Activated T-helper 17 cell treated with anti-CD3 and anti-CD28 coated beads, Interleukin-2, amount 50 U/mL, for 72 hours (primary cell): Measurements from ENCODE around the gene TEX44. TPM values are rescaled to one million over a fixed set of nuclear protein-coding genes. Genes with fewer than 3 reads are reported as not detected.
"Not testable (repeated sequence)": the region's sequence is repeated elsewhere in the genome, so short reads cannot be mapped to it uniquely, and the experiment has no call there.

ENCODE experiments used
- ATAC-seq: fragments of 150-1000 bp; cut with Tn5 transposase; replicated peaks from 2 replicates; pipeline ENCODE4 v1.10.0; 2021; ENCODE audit warnings: mild to moderate bottlenecking, moderate library complexity
- H3K27ac Mint-ChIP-seq: one replicate; pipeline ENCODE4 v1.8.0; 2022; ENCODE audit warnings: mixed read lengths
- H3K27me3 Mint-ChIP-seq: one replicate; pipeline ENCODE4 v1.8.0; 2022; ENCODE audit warnings: mixed read lengths
- H3K36me3 Mint-ChIP-seq: one replicate; pipeline ENCODE4 v1.8.0; 2022; ENCODE audit warnings: low read depth, mild to moderate bottlenecking, mixed read lengths
- H3K4me1 Mint-ChIP-seq: one replicate; pipeline ENCODE4 v1.8.0; 2022; ENCODE audit warnings: mixed read lengths
- H3K4me3 Mint-ChIP-seq: one replicate; pipeline ENCODE4 v1.8.0; 2022; ENCODE audit warnings: mild to moderate bottlenecking, mixed read lengths
- H3K9me3 Mint-ChIP-seq: one replicate; pipeline ENCODE4 v1.8.0; 2022; ENCODE audit warnings: mixed read lengths
- total RNA-seq, 2 donors: library from RNA; stranded (reverse); gene quantifications; one replicate each; pipeline ENCODE4 v1.2.3, GENCODE V29; 2022

TEX44 gene
- total RNA-seq, 2 donors from 2014 or later = not detected

DNA sequence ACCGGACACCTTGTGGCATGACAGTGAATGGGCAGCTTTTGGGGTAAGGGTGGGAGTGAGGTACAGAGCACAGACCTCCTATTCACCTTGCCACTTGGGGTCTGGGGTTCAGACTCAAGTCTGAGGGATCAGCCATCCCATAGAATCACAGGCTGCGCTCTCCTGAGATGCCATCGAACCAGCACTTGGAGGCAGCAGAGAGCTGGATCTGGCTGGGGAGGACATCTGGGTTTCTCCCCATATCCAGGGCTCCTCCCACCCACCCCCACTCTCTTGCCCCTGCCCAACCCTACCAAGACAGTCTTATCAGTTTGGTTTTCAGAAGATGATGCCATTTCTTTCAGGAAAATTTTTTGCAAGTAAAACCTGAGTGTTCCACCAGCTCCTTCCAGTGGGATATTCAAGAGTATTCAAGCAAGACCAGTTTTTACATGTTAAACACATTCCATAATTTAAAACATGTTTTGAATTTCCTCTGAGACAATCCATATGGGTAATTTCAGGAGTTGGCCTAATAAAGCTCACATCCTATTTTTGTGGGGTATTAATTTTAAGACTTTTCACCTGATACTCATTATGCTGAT is 29.2 kb upstream of the TEX44 start:
- Mint-ChIP-seq H3K27ac (no peak overlapping the region), H3K4me1 (peaks cover under 1% of the 10 kb centered on the region), H3K36me3 (no peaks in the 10 kb centered on the region), H3K9me3 (no peaks in the 10 kb centered on the region), H3K4me3 (no peak overlapping the region), H3K27me3 (peaks cover 3% of the 10 kb centered on the region)
- peak; percentile 93 for ATAC-seq

DNA sequence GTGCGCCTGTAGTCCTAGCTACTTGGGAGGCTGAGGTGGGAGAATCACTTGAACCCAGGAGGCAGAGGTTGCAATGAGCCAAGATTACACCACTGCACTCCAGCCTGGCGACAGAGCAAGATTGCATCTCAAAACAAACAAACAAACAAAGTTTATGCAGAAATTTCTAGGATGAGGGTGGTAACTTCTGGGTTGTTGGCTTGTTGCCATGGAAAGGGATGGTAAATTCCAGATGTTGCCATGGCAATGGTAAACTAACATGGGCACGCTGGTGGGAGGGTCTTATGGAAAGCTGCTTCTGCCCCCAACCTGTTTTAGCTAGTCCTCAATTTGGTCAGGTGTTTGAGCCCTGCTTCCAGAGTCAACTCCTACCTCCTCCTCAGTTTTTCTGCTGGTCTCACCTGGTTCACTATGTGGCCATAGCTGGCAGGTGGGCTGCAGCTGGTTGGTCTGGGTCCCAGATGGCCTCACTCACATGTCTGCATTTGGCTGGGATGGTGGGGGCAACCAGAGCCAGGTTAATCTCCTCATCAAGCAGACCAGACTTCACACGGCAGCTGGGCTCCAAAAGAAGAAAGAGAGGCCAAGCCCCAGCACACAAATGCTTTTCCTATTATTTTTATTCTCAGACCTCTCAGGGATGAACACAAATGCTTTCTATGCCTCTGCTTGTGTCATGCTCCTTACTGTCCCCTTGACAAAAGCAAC is 26.6 kb upstream of the TEX44 start:
- H3K27ac Mint-ChIP-seq = no peak overlapping the region
- peaks cover 3% of the 10 kb centered on the region for H3K27me3 Mint-ChIP-seq
- ATAC-seq = no peak
- H3K4me1 Mint-ChIP-seq = peaks cover 6% of the 10 kb centered on the region
- H3K36me3 Mint-ChIP-seq = no peaks in the 10 kb centered on the region
- no peaks in the 10 kb centered on the region for H3K9me3 Mint-ChIP-seq
- no peak overlapping the region for H3K4me3 Mint-ChIP-seq

DNA sequence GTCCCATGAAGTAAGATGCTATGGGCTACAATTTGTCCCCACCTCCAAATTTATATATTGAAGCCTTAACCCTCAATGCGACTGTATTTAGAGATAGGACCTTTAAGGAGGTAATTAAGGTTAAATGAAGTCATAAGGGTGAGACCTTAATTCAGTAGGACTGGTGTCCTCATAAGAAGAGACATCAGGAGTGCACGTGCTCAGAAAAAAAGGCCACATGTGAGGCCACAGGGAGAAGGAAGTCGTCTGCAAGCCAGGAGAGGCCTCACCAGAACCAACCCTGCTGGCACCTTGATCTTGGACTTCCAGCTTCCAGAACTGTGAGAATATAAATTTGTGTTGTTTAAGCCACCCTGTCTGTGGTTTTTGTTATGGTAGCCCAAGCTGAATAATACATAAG is 25.5 kb upstream of the TEX44 start:
- no peak overlapping the region for H3K4me3 Mint-ChIP-seq
- no peaks in the 10 kb centered on the region for H3K9me3 Mint-ChIP-seq
- no peaks in the 10 kb centered on the region for H3K36me3 Mint-ChIP-seq
- peaks cover 3% of the 10 kb centered on the region for H3K27me3 Mint-ChIP-seq
- no peak overlapping the region for H3K27ac Mint-ChIP-seq
- no peak for ATAC-seq
- peaks cover 6% of the 10 kb centered on the region for H3K4me1 Mint-ChIP-seq

DNA sequence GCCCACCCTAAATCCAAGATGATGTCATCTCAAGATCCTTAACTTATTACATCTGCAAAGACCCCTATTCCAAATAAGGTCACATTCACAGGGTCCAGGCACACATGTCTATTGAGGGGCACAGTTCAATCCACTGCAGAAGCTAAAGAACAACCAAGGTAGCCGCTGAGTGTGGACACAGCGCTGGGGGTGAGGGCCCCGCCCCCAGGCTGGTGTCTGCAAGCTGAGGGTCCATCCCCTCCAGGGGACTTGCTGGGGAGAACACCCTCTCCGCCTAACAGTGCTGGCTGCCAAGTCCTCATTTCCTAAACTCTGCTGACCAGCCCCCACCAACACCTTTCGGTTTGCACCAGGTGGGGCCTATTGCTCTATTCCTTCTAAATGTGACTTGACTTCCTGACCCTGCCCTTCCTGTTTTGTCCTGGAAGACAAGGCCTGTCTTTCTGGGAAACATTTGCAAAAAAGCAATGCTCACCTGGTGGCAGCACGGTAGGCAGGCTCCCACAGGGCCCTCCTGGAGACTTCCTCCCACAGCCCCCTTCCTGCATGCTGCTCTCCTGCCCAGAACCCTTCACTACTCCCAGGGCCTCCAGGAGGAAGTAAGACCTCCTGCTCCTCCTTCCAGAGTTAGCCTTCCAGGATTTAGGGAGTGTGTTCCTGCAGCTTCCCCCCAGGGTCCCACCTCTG is 24.4 kb upstream of the TEX44 start:
- no peak for ATAC-seq
- H3K27ac Mint-ChIP-seq = no peak overlapping the region
- H3K27me3 Mint-ChIP-seq = peaks cover 1% of the 10 kb centered on the region
- H3K4me3 Mint-ChIP-seq = no peak overlapping the region
- H3K4me1 Mint-ChIP-seq = peaks cover 6% of the 10 kb centered on the region
- H3K9me3 Mint-ChIP-seq = no peaks in the 10 kb centered on the region
- H3K36me3 Mint-ChIP-seq = no peaks in the 10 kb centered on the region

DNA sequence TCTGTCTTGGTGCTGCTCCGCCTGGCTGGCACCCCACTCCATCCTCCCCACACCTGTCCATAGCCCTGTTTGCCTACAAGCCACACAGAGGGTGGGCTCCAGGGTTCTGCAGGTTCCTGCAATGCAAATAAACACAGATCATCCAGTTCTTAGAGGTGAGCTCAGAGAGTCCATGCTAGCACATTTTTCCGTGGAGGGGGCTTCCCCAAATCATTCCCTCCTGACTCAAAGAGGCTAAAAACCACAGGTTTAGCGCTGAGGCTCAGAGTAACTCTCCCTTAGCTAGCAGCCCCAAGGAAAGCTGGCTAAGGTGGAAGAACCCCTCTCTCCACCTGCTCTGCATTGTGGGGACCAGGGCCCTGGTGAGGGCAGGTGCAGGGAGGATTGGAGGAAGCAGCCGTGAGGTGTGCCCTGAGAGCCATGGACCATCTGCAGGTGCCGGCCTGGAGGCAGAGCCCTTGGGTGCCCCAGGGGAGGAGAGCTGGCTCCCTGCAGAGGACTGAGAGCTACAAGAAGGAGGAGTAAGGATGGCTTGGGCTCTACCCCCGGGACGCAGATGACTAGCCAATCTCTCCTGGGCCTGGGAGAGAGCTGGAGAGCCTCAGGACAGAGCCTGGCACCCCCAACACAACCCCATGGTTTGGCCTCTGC is 23.8 kb upstream of the TEX44 start:
- no peak overlapping the region for H3K4me3 Mint-ChIP-seq
- no peaks in the 10 kb centered on the region for H3K9me3 Mint-ChIP-seq
- no peak overlapping the region for H3K27ac Mint-ChIP-seq
- ATAC-seq = peak; percentile 99
- peaks cover 6% of the 10 kb centered on the region for H3K4me1 Mint-ChIP-seq
- H3K36me3 Mint-ChIP-seq = no peaks in the 10 kb centered on the region
- H3K27me3 Mint-ChIP-seq = no peaks in the 10 kb centered on the region

DNA sequence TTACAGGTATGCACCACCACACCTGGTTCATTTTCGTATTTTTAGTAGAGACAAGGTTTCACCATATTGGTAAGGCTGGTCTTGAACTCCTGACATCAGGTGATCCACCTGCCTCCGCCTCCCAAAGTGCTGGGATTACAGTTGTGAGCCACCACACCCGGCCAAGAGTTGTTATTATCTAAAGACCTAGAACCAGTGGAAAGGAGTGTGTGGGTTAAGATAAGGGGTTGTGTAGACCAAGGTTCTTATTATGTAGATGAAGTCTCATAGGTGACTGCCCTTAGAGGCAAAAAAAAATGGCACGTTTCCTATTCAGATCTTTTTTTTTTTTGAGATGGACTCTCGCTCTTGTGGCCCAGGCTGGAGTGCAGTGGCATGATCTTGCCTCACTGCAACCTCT is 21.7 kb upstream of the TEX44 start:
- H3K27ac Mint-ChIP-seq, H3K36me3 Mint-ChIP-seq: not testable (repeated sequence)

DNA sequence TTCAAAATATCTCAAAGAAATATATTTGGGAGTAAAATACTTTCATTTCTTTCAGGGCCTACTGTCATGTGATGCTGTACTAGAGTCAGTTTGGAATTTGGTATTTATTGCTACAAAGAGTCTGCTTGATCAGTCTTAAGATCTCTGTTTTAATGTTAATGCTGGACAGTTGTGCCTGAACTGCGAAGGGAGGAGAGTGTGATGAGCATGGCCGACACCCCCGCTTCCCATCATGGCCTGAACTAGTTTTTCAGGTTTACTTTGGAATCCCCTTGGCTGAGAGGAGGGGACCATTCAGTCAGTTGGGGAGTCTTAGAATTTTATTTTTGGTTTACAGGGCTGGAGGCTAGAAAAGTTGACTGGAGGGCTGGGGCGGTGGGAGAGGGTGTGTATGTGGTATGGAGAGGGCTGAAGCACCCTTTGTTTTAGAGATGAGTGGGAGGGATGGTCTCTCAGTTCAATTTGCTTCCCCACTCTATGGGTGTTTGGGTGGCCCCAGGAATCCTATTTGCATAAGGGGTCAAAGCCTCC is 20.9 kb upstream of the TEX44 start:
- peak overlapping the region; percentile 28 for H3K27ac Mint-ChIP-seq
- no peaks in the 10 kb centered on the region for H3K9me3 Mint-ChIP-seq
- no peak overlapping the region for H3K4me3 Mint-ChIP-seq
- ATAC-seq = no peak
- H3K4me1 Mint-ChIP-seq = peaks cover 6% of the 10 kb centered on the region
- H3K36me3 Mint-ChIP-seq = no peaks in the 10 kb centered on the region
- H3K27me3 Mint-ChIP-seq = no peaks in the 10 kb centered on the region

More for the DNA sequence above, 21.7 kb upstream of the TEX44 start:
- H3K4me1 Mint-ChIP-seq, ATAC-seq, H3K27me3 Mint-ChIP-seq, H3K9me3 Mint-ChIP-seq, H3K4me3 Mint-ChIP-seq: not testable (repeated sequence)

DNA sequence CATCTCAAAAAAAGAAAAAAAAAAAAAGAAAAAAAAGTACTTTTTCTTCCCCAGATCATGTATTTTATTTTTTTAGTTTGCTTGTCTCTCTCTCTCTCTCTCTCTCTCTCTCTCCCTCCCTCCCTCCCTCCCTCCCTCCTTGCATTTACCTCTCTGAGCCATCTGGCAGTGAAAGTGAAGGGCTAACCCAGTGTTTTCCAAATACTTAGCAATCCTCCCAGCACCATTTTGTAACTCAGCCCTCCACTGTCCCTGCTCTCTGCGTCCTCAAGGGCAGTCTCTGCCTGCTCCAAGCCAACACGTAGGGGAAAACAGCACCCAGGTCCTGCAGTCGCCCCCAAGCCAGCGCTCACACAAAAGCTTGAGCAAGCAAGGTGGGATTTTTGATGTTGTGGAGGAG is 19.6 kb upstream of the TEX44 start:
- peaks cover 6% of the 10 kb centered on the region for H3K4me1 Mint-ChIP-seq
- no peak for ATAC-seq
- no peak overlapping the region for H3K4me3 Mint-ChIP-seq
- no peaks in the 10 kb centered on the region for H3K9me3 Mint-ChIP-seq
- no peak overlapping the region for H3K27ac Mint-ChIP-seq
- H3K27me3 Mint-ChIP-seq = no peaks in the 10 kb centered on the region
- H3K36me3 Mint-ChIP-seq = no peaks in the 10 kb centered on the region

DNA sequence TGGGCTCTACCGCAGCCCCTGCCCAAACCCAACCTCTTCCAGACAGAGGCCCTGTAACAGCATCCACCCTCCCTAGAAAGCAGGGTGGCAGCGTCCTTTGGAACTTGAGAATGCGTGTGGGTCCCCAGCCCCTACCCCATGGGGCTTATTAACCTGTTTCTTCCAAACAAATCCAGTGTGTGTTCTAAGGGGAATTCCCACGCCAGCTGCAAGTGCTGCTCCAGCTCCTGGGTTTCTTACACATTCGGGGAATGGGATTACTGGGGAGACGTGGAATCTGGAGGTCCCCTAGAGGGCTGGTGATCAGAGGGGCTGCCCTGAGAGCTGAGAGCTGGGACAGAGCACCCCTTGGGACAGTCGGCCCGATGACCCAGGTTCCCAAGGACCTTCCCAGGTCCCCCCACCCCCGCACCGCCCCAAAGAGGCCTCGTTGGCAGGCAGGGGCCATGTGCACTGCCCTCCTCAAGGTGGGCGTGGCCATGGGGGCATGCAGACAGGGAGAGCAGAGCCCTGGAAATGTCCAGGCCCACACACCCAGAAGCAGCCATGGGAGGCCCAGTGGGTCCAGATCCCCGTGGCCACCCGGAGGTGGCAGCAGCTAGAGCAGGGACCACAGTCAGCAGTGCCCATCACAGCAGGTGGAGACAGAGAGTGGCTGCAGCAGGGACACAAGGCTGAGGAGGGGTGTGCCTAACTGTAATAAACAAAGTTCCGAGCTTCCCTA is 18.8 kb upstream of the TEX44 start:
- ATAC-seq = no peak
- Mint-ChIP-seq H3K36me3 (no peaks in the 10 kb centered on the region), H3K4me3 (no peak overlapping the region), H3K9me3 (no peaks in the 10 kb centered on the region), H3K4me1 (peaks cover 2% of the 10 kb centered on the region), H3K27ac (no peak overlapping the region), H3K27me3 (no peaks in the 10 kb centered on the region)

DNA sequence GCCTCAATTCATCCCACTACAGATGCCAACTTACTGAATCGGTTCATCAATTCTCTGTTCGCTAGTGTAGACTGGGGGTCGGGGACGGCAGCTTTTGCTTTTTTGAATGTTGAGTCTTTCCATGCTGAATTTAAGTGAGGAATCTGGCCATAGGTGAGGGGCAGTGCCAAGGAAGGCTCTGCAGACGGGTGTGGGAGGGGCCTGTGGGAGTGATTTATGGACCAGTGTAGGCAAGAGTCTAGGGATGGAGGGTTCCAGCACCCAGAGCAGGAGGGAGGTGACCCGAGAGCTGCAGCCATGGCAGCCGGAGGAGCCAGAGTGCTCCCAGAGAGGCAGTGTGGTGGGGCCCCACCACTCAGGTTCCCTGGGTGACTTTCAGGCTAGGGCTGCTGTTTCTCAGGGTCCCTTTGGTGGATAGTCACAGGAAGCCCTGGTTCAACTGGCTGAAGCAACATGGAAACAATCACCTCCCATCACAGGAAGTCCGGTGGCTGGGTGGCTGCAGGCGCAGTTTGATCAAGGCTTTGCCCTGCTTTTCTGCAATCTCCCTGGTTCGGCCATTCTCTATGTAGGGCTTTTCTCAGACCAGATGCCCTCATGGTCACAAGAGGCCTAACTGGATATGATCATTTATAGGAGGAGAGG is 16.9 kb upstream of the TEX44 start:
- no peak for ATAC-seq

DNA sequence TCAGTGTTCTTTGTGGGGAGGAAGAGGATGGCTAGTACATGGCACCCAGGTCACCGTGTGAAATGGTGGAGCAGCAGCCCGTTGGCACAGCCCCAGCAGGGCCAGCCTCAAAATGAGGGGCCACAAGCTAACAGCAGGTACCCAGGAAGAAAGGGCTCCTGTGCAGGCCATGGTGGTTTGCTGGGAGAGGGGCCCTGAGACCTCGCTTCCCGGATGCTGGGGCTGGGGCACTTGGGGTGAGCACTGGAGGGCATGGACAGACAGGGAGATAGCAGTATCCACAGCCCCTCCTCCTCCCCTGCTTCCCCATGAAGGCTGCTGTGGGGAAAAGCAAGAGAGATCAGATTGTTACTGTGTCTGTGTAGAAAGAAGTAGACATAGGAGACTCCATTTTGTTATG is 16.2 kb upstream of the TEX44 start:
- no peak for ATAC-seq
- H3K36me3 Mint-ChIP-seq = no peaks in the 10 kb centered on the region
- H3K27me3 Mint-ChIP-seq = peaks cover 5% of the 10 kb centered on the region
- H3K4me1 Mint-ChIP-seq = no peaks in the 10 kb centered on the region
- H3K4me3 Mint-ChIP-seq = no peak overlapping the region
- H3K9me3 Mint-ChIP-seq = no peaks in the 10 kb centered on the region
- no peak overlapping the region for H3K27ac Mint-ChIP-seq

More for the DNA sequence above, 16.9 kb upstream of the TEX44 start:
- Mint-ChIP-seq H3K4me3 (no peak overlapping the region), H3K27ac (no peak overlapping the region), H3K27me3 (peaks cover 5% of the 10 kb centered on the region), H3K4me1 (no peaks in the 10 kb centered on the region), H3K36me3 (no peaks in the 10 kb centered on the region), H3K9me3 (no peaks in the 10 kb centered on the region)

DNA sequence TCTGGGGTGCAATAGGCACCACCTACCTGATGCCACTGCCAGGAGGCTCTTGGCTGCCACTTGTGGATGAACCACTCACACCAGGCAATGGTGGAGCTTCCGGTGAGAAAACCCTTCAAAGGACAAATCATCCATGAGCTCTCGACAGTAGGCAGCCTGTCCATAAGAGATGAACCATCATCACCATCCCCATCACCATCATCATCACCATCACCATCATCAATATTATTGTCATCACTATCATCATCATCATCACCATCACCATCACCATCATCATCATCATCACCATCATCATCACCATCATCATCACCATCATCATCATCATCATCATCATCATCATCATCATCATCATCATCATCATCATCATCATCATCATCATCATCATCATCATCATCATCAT is 14.0 kb upstream of the TEX44 start:
- H3K9me3 Mint-ChIP-seq, H3K27me3 Mint-ChIP-seq, H3K27ac Mint-ChIP-seq, H3K4me3 Mint-ChIP-seq, ATAC-seq, H3K36me3 Mint-ChIP-seq, H3K4me1 Mint-ChIP-seq: not testable (repeated sequence)

DNA sequence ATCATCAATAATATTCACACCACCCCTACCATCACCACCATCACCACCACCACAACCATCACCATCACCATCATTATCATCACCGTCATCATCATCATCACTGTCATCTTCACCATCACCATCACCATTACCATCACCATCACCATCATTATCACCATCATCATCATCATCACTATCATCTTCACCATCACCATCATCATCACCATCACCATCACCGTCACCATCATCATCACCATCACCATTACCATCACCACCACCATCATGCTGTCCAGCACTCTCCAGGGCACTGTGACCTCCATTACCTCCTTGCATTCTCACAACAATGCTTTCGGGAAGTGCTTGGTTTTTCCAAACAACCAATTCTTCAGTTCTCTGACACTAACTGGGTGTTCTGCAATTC is 13.1 kb upstream of the TEX44 start:
- Mint-ChIP-seq H3K36me3 (no peaks in the 10 kb centered on the region), H3K4me1 (no peaks in the 10 kb centered on the region), H3K4me3 (no peak overlapping the region), H3K27me3 (peaks cover 8% of the 10 kb centered on the region), H3K27ac (no peak overlapping the region), H3K9me3 (no peaks in the 10 kb centered on the region)
- no peak for ATAC-seq

DNA sequence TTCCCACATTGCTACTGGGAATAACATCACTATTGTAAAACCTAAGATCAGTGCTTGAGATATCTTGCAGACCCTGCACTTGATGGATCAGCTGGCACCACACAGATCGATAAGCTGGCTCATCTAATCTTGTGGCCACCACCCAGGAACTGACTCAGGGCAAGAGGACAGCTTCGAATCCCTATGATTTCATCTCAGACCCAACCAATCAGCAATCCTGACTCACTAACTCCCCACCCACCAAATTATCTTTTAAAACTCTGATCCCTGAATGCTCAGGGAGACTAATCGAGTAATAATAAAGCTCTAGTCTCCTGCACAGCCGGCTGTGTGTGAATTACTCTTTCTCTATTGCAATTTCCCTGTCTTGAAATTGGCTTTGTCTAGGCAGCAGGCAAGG is 11.3 kb upstream of the TEX44 start:
- Mint-ChIP-seq H3K9me3 (no peaks in the 10 kb centered on the region), H3K27me3 (peaks cover 8% of the 10 kb centered on the region), H3K36me3 (no peaks in the 10 kb centered on the region), H3K4me1 (no peaks in the 10 kb centered on the region), H3K27ac (no peak overlapping the region), H3K4me3 (no peak overlapping the region)
- no peak for ATAC-seq
